HG03558 (cell line): ENCODE measurements around the gene ROGDI.

Source experiments
- ATAC-seq: cut with Tn5 transposase; IDR thresholded peaks from one replicate; pipeline ENCODE4 v1.9.1; 2021; ENCODE audit warnings: moderate number of reproducible peaks; ENCODE audit not compliant: unreplicated experiment; ENCODE audit errors: extremely low read depth

The ROGDI gene

DNA sequence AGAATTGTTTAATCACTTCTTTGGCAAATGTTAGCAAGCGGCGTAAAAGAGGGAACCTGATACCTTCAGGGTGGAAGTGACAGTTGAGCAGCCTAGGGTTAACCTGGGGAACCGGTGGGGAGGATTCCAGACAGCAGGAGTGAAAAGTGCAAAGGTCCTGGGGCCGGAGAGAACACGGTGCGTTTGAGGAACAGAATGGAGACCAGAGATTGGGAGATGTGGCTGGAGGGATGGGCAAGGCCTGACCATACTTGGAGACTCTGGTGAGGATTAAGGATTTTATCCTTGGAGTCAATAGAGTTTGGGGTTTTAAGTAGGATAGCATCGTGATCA lies 33.2 kb downstream of the ROGDI start:
- ATAC-seq, result no peak

DNA sequence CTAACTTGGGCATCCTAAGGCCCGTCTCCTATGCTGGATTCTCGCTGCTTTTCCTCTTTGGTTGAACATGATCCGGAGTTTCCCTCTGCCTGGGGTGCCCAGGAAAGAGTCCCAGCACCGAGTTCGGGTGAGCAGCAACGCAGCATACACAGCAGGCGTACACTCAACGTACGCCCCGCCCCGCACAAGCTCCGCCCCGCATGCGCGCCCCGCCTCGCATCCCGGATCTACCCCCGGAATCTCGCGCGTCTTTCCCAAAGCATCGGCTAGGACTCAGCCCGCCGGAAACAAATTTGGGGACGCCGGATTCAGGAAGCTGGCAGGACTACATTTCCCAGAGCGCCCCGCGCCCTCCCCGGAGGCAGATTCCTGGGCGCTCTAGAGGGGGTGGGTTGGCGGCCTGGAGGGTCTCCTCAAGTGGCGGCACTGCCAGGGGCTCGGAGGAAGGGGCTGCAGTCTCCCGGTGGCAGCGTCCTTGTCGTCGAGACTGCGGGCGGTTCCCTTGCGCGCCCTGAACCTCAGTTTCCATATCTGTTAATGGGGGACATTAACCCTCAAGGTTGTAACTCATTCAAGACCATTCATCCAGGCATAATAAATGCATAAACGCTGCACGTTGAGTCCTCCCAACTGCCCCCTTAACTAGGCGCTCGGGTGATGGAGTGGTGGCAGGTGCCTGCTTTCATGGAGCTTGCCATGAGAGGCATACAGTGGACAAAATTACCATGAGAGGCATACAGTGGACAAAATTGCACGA lies 33.7 kb downstream of the ROGDI start:
- ATAC-seq, result no peak

DNA sequence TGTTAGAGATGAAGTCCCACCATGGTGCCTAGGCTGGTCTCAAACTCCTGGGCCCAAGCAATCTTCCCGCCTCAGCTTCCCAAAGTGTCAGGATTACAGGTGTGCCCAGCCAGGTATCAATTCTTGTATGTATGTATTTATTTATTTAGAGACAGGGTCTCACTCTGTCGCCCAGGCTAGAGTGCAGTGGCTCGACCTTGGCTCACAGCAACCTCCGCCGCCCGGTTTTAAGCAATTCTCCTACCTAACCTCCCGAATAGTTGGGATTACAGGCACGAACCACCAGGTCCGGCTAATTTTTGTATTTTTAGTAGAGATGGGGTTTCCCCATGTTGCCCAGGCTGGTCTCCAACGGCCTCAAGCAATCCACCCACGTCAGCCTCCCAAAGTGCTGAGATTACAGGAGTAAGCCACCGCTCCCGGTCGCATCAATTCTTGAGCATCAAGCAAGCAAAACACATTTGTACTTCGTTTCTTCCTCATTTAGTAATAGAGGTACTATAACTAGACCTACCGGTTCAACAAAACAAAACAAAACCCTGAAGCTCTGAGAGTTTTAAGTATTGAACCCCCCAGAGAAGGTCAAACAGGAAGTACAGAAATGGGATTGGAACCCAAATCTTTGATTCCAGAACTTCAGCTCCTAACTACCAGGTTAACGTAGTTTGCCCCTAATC lies 34.4 kb downstream of the ROGDI start:
- no peak for ATAC-seq

DNA sequence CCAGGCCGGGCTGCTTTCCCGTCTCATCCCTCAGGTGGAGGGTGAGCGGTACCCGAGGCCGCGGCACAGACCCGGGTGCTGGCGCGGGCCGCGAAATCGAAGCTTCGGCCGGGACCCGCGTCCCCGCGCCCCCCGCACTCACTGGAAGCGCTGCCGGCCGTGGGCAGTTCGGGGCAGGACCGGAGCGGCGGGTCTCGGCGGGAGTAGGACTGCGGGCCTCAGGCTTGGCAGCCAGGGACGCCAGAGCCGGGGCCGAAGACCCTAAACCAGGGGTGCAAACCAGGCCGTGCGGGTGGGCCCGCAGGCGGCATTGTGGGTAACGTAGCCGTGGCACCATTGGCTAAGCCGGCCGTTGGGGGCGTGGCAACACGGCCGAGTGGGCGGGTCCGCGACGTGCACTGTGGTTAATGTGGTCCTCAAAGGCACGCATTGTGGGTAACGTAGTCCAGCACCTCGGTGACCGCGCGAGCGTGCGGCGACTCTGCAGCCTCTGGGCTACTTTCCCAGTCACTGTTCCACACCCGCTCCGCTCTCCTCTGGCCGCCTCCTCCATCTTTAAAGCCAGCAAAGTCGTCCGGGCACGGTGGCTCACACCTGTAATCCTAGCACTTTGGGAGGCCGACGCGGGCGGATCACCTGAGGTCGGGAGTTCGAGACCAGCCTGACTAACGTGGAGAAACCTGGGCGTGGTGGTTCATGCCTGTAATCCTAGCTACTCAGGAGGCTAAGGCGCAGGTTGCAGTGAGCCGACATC lies 35.4 kb downstream of the ROGDI start, which contains the start of gene ZNF500:
TSS of gene ZNF500 (minus strand) at position 288 of the 754 bp plus-strand sequence. CDS start 1,184 bp downstream, outside the sequence.
- peak; percentile 72 for ATAC-seq

DNA sequence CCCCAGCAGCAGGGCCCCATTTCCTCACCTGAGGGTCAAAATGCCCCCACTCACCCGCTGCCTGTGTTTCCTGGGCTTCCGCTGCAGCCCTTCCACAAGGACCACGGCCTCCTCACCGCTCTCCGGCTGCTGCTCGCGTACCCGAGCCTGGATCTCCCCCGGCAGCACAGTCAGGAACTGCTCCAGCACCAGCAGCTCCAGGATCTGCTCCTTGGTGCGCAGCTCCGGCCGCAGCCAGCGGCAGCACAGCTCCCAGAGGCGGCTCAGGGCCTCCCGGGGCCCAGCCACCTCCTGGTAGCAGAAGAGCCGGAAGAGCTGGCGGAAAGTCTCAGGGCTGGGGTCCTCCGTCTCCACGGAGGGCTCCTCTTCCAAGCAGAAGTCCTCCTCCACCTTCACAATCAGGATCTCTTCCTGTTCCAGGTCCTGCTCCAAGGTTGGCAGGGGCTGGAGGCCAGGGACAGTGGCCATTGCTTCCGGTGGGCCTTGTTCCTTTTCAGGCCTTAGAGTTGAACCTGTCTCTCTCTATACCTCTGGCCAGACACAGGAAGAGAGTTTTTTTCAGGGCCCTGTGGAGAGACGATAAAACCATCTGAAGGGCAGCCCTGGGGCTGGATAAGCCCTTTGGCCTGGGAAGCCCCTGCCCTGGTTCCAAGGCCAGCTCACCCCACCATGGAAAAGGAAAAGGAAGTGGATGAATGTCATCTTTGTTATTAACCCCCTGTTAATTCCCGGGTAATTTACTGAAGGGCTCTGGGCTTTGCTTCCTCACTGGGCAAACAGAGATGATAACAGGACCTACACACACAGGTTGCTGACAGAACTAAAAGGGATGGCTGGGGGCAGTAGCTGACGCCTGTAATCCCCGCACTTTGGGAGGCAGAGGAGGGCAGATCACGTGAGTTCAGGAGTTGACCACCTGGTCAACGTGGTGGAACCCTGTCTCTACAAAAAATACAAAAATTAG lies 36.6 kb downstream of the ROGDI start:
- no peak for ATAC-seq

DNA sequence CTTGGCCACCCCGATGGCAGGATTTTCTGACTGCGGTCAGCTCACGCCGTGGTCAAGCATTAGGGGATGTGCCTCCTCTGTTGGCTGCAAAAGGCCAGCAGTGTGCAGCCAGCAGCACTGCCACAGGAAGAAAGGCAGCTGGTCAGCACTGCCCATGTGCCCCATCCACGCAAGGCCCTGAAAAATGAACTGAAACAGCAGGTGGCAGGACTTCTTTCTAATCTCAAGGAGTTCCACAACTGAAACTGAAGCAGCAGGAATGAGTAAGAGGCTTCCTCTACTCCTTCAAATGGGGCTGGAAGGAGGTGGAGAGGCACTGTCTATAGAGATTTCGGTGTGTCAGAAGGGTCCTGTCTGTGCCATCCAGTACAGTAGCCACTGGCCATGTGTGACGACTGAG lies 38.6 kb downstream of the ROGDI start:
- ATAC-seq, result no peak

DNA sequence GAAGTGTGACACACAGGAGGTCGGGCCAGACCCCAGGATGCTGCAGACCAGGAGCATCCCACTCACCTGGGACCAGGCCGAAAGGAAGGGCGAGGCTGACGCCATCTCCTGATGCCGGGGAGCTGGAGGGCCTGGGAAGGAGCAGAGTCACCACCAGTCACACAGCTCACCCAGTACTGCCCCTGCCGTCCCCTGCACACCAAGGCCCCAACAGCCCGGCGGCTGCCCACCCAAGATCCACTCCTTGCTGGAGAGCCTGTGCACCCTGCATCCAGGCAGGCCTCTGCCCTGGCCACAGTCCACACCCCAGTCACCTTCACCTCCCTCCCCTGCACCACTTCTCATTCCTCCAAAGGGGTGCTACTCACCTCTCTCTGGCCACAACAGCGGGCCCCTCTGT lies 40.2 kb downstream of the ROGDI start:
- no peak for ATAC-seq

DNA sequence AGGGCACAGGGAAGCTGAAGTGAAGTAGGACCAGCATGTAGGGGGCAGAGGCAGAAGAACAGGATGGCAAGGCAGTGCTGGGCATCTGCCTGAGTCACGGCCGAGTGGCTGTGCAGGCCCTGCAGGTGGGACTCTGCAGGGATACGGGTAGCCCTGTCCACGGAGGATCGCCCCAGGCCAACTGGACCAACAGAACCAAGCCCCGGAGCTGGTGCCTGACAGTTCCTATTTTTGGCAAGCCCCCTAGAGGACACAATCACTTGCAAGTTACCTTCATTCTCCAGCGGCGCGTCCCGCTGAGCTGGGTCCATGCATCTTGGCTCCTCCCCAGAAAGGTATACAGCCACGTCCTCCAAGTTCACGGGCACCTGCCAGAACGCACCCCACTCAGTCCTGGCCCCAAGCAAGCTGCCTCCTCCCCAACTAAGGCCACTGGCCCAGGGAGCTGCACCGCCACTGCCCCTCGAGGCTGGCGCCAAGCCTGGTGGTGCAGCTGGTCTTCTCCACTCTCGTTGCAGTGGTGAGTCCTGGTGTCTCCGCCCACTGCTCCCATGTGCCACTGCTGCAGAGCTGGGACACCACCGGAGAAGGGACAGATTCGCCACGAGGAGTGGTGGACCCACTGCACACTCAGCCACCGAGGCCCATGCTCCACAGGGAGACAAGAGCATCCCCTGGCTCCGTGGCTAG lies 42.1 kb downstream of the ROGDI start:
- ATAC-seq, result no peak

DNA sequence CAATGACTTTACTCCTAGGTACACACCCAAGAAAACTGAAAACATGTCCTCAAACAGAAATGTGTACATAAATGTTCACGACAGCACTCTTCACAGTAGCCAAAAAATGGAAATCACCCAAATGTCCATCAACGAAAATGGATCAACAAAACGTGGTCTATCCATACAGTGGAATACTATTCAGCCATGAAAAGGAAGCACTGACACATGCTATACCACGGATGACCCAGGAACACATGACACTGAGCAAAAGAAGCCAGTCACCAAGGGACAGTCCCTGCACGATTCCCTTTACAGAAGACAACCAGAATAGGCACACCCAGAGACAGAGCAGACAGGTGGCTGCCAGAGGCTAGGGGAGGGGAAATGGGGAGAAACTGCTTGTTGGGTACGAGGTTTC lies 46.7 kb downstream of the ROGDI start:
- no peak for ATAC-seq

DNA sequence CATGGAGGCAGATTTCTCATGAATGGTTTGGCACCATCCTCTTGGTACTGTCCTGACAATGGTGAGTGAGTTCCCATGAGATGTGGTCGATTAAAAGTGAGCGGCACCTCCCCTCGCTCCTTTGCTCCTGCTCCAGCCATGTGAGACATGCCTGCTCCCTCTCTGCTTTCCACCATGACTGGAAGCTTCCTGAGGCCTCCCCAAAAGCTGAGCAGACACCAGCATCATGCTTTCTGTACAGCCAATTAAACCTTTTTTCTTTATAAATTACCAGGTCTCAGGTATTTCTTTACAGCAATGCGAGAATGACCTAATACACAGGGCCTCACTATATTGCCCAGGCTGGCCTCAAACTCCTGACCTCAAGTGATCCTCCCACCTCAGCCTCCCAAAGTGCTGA lies 47.6 kb downstream of the ROGDI start:
- no peak for ATAC-seq

DNA sequence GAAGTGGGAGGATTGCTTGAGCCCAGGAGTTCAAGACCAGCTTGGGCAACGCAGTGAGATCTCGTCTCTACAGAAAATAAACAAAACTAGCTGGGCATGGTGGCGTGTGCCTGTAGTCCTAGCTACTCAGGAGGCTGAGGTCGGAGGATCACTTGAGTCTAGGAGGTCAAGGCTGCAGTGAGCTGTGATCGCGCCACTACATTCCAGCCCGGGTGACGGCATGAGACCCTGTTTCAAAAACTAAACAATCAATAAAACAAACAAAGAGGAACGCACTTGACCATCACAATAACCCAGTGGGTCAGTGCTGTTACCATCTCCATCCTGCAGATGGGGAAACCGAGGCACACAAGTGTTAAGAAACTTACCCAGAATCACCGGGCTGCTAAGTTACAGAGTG lies 49.2 kb downstream of the ROGDI start:
- no peak for ATAC-seq

DNA sequence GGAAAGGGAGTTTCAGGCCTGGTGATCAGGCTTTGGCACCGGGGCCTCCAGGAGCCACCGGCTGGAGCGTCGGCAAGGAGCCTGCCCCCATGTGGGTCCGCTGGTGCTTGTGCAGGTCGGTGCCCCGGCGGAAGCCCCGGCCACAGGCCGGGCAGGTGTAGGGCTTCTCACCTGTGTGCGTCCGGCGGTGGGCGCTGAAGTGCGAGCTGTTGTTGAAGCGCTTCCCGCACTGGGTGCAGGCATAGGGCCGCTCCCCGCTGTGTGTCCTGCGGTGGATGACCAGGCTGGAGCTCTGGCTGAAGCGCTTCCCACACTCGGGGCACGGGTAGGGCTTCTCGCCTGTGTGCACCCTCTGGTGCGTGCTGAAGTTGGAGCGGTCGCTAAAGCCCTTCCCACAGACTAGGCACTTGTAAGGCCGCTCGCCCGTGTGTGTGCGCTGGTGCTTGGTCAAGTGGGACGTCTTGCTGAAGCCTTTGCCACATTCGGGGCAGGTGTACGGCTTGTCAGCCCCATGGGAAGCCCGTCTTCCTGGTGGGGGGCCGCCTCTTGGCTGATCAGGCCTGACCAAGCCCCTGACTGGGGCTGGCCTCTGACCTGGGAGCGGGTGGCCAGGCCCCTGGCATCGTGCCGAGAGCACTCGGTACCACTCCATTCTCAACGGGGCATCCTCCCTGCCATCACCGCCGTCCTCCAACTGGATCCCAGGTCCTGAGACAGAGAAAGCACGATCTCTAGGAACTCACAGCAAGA lies 49.9 kb downstream of the ROGDI start:
- no peak for ATAC-seq

DNA sequence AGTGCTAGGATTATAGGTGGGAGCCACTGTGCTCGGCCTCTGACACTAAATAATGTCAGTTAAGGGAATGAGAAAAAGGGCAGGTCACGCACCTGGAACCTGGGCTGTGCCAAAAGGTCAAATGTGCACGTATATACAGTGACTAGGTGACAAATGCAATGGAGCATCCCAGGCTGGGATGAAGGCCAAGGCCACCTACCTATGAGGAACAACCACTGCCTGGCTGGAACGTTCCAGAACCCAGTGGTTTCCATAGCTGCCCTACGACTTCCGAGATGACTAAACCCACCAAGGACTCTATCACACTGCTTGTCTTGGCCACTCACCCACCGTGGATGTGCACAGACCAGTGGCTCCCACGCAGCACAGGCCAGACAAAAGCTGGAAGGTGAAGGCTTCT lies 51.5 kb downstream of the ROGDI start:
- no peak for ATAC-seq

DNA sequence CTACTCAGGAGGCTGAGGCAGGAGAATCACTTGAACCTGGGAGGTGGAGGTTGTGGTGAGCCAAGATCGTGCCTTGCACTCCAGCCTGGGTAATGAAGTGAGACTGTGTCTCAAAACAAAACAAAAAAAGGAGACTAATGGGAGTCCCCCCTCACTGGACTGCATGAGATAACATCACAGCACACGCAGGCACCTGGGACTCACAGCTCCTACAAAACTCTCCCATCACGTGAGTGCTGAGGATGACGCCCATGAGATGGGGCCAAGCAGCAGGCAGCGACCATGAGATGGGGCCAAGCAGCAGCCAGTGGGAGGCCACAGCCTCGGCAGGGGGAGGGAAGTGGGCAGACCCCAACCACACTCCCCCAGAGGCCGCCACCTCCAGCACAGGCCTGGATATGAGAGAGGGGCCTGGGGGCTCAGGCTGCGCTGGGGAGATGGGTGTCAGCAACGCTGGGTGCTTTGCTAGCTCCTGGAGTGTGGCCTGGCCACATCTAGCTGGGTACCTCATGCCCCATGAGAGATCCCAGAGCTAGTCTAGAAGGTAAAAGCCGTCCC lies 52.7 kb downstream of the ROGDI start:
- ATAC-seq, result no peak

DNA sequence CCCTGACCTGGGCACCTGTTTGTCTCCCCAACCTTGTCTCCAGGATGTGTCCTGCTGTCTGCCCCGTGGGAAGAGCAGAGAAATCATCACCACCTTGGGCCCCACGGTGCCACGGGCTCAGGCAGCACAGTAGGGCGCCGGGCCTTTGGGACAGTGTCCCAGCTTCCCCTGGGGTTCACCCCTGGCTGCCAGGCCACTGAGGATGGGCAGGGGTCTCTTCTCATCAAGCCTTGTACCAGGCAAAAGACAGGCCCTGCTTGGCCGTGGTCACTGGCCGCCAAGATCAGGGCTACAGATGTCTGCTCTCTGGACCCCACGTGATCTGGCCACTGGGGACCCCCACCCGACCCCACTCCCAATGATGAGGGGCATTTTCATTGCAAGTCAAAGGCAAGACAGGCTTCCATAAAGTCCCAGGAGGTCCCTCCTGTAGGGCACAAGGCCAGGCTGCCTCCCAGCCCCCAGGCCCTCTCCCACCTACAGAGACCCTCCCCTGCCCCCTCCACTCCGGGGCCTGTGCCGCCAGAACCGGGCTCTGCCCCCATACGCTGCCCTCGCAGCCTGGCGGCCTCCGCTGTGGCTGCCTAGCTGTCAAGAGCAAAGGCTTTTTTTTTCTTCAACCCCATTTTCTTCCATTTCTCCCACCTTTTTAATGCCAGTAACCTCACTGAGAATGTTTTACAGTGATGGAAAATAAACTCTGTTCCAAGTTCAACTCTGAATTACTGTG lies 53.6 kb downstream of the ROGDI start:
- no peak for ATAC-seq

DNA sequence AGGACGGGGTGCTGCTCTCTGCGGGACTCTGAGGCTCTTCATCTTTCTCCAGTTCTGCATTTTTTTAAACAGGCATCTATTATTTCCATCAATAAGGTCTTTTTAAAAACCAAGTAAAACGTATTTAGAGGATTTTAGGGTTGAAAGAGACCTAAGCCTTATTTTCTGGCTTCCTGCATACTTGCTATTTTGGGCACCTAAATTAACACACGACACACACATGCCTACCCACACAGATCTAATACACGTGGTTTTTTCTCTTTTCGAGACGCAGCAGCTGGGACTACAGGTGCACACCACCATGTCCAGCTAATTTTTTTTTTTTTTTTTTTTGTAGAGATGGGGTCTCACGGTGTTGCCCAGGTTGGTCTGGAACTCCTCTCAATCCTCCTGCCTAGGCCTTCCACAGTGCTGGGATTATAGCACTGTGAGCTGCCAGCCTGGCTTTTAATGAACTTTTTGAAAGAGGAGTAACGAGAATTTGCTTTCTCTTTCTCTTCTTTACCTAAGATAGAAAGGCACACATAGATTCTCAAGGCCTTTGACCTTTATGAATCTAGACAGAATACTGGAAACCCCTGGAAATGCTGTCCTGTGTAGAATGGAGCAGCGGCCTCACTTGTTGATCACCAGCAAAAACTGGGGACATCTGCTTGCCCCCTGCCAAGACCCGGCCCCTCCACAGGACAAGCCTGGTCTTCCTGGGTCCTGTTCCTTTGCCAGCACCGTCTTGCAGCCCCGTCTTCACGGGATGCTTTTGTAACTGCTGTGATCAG lies 54.3 kb downstream of the ROGDI start:
- no peak for ATAC-seq

DNA sequence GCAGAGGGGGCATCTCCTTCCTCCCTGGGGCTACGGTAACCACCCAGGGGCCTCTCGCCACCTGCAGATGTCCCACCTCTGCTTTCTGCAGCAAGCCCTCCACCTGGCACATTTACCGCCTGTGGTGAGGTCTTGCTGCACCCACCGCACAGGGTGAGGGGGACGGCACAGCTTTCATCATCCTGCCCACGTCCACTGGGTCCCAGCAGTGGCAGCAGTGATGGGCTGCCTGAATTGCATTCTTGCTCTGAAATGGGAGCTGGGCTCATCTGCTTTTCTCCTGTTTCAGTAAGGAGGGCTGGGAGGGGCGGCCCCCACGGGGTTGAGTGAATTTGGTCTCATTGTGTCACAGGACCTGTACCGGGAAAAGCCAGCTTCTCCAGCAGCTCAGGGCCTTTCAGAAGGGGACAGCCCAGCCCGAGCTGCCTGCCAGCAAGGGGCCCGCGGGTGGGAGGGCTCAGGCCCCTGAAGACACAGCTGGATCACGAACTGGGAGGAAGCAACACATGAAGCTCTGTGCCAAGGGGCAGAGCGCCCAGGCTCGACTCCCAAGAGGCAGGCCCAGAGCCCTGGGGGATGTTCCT lies 55.4 kb downstream of the ROGDI start:
- no peak for ATAC-seq
